Measurements from ENCODE around the gene IER3.

Gene IER3, protein sequence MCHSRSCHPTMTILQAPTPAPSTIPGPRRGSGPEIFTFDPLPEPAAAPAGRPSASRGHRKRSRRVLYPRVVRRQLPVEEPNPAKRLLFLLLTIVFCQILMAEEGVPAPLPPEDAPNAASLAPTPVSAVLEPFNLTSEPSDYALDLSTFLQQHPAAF

DNA sequence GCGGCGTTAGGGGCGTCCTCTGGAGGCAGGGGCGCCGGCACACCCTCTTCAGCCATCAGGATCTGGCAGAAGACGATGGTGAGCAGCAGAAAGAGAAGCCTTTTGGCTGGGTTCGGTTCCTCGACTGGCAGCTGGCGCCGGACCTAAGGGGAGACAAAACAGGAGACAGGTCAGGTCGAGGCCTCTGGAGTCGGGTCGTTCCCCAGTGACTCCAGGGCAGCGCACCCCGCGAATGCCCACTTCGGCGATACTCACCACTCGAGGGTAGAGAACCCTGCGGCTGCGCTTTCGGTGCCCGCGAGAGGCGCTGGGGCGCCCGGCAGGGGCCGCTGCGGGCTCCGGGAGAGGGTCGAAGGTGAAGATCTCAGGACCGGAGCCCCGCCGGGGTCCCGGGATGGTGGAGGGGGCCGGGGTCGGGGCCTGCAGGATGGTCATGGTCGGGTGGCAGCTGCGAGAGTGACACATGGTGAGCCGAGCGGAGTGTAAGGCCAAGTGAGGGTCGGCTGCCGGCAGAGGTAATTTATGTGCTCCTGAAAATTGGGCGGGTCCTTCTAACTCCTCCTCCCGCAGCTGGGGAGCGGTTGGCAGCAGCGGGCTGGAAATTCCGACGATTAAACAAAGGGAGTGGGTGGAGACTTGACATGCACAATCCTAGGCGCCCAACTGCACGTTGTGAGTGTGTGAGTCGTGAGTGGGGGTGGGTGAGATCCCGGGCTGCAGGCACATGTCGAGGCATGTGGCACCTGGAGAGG lies at the start of gene IER3:
TSS of gene IER3 (minus strand) at position 494 of the 752 bp plus-strand sequence. CDS start at position 465, 29 bp downstream.
- peak; percentile 50 for DNase-seq (ENCODE audit: low read depth)

DNA sequence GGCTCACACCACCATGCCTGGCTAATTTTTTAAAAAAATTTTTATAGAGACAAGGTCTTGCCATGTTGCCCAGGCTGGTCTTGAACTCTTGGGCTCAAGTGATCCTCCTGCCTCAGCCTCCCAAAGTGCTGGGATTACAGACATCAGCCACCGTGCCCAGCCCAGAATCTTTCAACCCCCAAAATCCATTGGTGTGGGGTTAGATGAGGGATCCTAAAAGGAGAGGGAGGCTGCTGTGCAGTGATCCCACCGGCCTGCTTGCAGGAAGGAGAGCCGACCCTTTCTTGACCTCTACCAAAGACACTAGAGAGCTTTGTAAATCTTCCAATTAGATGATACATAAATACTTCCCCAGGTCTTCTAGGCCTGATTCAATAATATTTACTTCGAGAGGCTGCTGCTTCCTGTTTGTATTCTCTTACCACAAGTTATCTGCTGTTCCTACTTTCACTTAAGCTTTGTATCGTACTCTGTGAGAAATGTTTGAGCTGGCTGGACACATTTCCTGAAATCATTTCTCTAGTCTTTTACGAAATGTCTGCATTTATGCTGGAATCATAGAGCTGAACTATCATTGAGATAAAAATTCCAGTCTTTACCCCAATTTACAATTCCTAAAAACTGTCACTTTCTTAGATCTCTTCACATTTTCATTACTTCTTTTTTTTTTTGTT lies 49.3 kb upstream of the IER3 start:
- no peak for DNase-seq (ENCODE audit: low read depth)

DNA sequence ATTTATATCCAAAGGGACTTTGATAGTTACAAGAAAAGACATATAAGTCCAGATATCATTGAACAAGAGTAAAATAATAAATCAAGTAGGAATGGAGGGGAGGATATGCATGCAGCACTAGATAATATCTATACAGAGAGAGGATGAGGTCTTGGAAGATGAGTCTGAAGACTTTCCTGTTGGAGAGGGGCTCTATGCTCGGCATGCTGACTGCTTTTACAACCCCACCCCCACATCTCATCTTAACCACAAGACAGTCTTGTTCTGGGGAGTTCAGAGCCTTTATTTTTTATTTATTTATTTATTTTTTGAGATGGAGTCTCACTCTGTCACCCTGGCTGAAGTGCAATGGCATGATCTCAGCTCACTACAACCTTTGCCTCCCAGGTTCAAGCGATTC lies 48.4 kb upstream of the IER3 start:
- DNase-seq (ENCODE audit: low read depth) = no peak

DNA sequence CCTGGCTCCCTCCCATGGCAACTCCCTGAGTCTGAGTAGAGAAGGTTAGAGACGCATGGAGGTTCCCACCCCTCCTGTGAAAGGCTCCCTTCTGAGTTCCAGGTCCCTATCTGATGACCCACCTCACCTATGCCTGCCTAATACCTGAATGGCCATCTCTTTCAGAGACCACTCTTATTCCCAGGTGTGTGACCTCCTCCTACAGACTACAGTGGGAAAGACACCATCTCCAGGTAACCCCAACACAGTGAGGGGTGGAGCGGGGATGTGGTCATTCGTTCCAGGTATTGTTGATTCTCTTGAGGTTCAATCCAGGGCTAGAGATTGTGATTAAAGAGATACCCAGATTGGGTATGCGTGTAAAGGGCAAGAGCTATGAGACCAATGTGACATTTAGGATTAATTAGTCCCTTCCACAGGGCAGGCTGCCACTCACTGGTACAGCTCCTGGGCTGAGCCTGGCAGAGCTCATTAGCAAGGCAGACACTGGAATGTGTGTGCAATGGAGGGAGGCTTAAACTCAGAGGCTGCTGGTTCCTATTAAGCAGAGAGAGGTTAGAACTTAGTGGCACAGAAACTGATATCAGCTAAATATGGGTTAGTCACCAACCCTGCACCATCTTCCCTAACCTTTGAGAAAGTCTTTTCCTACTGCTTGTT lies 46.5 kb upstream of the IER3 start:
- DNase-seq (ENCODE audit: low read depth) = no peak

DNA sequence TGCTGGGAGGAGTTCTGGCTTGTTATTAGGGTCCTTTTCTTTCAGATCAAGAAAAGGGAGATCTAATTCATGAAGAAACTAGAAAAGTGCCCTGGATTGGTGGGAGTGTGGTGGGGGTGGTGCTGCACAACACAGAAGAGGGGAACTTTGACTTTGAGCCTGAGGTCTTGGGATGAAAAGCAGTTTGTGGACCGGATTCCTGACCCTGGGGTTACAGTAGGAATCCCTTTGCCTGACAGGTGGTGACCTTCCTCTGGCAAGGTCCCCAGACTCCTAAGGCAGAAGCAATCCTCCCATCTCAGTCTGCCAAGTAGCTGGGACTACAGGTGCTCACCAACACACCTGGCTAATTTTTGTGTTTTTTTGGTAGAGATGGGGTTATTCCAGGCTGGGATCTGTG lies 45.3 kb upstream of the IER3 start:
- DNase-seq (ENCODE audit: low read depth) = no peak

DNA sequence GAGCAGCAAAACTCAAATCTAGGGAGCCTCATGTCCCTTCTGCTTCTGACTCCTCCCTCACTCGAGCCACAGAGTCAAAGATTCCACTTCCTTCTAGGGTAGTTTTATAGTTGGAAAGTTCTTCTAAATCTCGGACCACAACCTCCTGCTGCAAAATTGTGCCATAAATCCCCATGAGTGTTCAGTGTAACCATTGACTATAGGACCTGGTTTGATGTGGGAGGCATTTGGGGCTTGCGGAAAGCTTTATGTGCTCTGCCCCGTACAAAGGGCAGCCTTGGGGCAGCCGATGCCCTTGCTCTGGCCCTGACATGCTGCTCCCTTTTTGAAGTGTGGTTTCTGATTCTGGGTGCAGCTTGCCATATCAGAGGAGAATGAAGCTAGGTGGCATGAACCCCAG lies 43.6 kb upstream of the IER3 start:
- no peak for DNase-seq (ENCODE audit: low read depth)

DNA sequence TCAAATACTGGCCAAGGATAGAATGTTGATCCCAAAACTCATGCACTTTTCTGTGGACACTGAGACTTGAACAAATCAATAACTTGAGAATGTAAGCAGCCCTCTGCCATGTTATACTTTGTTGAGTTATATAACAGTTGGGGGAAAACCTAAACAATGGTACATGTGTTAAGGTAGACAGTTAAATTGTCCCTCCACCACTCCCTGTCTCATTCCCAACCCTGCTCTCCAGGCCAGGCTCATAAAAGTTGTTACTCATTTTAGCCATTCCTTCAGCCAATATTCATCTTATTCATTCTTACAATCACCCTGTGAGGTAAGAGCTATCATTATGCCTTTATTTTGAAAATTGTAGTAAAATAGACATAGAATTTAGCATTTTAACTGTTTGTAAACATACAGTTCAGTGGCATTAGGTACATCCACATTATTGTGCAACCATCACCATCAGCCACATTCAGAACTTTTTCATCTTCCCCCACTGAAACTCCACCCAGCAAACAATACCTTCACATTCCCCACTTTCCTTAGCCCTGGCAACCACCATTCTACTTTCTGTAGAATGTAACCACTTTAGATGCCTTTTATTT lies 38.2 kb upstream of the IER3 start:
- DNase-seq (ENCODE audit: low read depth) = no peak

DNA sequence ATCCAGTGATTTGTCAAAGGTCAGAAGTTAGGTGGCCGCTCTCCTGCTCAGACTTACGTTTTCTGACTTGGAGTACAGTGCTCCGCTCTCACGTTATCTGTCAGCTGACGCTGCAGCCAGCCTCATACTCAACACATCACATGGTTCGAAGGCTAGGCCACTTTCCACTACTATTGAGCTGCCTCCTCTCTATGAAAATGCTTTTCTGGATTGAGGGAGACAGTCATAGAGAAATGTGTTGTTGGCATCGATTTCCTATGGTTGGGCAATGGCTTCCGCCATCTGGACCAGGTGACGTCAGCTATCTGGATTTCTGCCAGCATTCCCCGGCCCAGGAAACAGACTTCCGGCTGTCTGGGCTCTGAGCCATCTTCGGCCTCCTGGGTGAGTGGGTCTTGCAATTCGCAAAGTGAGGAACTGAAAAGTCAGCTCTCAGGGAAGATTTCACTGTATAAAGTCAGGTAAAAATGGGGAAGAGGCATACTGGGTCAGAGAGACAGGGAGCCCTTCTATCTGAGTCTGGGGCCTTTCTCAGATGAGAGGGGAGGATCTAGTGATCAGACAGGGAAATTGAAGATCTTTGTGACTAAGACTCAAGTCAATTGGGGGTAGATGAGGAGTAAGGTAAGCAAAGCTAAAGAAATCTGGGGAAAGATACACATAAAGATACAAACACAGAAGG lies 37.5 kb upstream of the IER3 start:
- DNase-seq (ENCODE audit: low read depth) = no peak

DNA sequence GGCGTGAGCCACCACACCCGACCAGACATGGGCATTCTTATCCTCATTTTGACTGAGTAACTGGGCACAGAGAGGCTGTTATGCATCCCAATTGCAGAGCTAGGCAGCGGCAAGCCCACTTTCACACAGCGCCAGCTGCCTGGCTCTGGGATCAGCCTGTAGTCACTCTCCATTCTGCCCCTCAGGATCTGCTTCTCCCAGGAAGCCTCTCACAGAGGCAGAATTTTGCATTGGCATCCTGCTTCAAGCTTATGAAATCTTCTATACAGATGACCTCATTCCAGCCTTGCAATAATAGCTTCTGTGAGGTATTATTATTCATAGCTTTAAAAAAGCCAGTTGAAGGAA lies 37.0 kb upstream of the IER3 start:
- DNase-seq (ENCODE audit: low read depth) = no peak

DNA sequence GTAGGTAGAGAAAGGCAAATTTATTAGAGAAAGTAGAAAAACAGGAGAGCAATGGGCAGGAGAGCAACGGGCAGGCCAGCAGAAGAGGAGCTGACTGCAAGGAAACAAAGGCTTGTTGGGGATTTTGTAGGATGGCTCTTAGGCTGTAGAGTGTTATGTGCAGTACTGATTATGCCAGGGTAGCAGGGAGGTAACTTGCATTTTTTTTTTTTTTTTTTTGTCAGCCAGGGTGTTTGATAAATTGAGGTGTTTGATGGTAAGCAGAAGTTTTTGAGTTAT lies 36.2 kb upstream of the IER3 start:
- DNase-seq (ENCODE audit: low read depth) = no peak

DNA sequence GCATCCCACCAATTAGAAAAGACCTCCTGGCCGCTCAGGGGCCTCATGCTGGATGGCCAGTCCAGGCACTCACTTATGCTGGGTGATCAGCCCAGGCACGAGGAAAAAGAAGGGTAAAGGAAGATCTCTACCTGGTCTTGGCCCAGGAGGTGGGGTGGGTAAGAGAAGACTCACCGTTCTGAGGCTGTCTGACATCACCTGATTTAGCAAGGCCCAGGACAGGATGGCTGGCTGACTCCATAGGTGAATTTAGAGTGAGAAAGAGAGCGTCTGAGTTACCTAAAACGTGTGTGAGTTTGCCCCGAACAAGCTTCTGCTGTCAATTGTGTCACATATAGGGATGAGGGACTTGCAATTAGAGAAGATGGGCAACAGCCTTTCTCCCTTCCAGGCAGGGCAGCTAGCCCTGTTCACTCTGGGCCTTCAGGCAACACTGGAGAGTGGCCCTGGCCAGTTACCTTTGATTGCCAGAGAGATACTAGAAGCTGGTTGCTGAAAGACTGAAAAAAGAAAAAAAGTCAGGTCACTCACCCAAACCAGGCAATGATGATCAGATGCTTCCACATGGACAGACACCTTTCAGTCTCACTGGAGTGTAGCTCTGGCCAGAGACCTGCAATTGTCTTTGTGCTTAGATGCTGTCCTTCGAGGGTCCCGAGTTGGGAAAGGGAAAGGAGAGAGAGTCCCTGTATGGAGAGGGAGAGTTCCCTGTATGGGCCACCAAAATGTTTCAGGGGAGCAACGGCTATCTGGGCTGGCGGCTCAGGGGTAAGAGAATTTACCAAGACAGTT lies 35.7 kb upstream of the IER3 start:
- DNase-seq (ENCODE audit: low read depth) = no peak

DNA sequence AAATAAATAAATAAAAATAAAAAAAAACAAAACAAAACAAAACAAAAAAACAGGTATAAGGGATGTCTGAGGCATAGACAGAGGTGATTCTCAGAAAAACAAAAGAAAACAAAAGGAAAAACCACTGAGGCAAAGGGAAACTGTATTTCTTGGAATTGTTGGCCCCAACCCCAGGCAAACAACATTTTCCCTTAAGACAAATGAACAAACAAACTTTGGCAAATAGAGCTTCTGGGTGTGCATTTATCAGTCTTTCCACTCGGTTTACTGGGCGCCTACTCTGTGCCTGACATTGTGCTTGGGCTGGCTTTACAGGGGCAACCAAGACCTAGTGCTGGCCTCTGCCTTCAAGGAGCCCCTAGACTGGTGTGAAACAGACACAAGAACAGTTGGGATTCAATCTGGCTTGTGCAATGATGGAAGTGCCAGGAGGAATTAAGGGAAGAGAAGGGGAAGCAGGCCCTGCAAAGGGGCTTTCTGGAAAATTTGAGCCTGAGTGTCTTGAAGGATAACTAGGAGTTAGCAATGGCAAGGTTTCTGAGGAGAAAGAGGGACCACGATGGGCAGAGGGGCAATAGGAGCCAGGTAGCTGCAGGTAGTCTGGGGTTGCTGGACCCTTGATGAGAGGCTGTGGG lies 33.8 kb upstream of the IER3 start:
- no peak for DNase-seq (ENCODE audit: low read depth)

DNA sequence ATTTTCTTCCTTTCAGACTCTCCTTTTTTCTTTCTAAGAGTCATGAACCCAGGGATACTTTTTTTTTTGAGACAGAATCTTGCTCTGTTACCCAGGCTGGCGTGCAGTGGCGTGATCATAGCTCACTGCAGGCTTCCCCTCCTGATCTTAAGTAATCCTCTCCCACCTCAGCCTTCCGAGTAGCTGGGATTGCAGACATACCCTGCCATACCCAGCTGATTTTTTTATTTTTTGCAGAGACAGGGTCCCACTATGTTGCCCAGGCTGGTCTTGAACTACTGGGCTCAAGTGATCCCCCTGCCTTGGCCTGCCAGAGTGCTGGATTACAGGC lies 32.8 kb upstream of the IER3 start:
- no peak for DNase-seq (ENCODE audit: low read depth)

DNA sequence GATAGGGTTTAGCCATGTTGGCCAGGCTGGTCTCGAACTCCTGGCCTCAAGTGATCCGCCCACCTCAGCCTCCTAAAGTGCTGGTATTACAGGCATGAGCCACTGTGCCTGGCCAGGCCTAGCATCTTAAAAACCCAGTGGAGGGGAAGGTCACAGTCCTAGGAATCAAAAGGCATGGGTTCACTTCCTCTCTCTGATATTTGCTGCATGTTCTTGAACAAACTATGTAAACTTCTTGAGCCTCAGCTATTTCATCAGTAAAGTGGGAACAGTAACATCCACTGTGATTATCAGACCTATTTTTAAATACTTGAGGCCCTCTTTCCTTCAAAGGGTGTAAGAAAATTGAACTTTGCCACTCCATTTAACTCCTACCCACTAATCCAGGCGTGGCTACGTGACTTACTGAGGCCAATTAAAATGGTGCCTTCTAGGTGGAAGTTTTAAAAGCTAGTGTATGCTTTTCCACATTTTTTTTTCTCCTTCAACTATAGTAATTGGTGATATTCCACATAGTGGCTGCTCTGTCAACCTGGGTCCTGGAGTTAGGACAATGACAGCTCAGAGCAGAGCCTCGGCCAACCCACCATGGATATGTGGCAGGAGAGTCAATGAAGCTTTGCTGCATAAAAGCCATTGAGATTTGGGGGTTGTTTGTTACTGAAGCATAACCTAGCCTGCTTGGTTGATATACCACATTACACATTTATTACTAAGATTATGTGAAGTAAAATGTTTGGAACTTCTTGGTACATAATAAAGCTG lies 32.2 kb upstream of the IER3 start:
- no peak for DNase-seq (ENCODE audit: low read depth)

DNA sequence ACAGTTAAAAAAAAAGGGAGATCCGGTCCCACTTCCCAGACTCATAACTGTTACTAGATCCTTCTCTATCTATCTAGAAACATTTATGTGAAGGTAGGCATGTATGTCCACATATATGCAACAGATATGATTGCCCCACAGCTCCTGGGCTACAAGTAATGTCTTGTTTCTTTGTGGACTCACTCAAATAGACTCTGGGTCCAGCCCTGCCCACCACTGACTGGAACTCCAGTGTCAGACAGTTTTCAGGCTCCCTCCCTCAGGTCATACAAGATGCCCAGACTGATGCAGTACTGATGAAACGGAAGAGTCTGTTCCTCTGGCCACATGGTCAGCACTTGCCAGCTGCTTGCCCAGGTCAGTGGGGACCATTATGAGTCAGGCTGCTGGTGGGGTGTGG lies 30.8 kb upstream of the IER3 start:
- no peak for DNase-seq (ENCODE audit: low read depth)

DNA sequence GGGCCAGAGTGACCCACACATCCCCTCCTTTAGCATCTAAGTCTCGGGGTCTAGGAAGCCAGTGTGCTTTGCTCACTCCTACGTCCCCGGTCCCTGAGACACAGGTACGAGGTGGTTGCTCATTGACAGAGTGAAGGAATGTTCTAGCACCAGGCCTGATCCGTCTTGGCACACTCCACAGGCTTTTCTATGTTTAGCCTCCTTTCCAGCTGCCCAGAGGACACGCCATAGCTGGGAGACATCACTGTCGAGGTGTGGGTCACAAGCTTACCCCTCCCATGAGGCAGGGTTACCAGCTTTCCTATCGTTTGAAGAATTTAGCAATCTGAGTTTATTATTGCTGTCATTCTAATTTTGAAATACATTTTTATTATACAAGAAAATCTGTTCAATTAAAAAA lies 30.4 kb upstream of the IER3 start:
- DNase-seq (ENCODE audit: low read depth) = no peak

DNA sequence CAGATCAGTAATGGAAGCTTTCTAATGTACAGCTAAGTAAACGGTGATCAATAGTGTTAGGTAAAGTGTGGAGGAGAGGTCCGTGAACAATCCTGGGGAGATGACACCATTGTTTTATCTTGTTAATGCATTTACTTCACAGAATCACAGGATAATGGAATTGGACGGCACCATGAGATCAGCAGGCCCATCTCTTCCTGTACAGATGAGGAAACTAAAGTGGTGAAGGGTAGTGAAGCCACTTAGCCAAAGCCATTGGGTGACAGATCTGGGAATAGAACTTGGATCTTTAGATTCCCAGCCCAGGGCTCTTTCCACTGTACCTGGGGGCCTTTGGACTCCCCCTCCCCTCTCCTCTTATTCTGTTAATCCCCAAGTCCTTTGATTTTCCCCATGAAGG lies 26.2 kb upstream of the IER3 start:
- DNase-seq (ENCODE audit: low read depth) = no peak

DNA sequence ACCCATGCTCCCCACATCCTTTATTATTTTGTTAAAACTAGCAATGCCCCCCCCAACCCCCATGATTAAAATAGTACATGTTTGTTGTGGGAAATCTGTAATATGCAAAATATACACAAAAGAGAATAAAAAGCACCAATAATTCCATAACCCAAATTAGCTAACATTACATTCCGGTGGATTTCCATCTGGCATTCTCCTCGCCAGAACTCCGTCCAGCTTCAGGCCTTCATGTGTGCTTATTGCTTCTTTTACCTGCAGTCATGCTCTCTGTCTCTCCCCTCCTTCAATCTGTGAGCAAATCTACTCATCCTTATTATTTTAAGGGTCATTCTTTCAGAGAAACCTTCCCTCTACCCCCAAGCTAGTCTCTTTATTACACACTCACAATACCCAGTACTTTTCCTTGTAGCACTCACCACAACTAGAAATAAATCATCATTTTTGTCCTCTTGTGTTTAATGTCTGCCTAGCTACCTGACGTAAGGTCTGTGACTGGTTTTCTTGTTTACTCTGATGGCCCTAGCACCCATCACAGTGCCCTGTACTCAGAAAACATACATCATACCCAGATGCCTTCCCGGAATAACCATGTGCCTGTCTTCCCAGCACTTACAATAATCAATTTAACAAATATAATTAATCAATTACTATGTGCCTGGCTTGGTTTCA lies 25.6 kb upstream of the IER3 start:
- DNase-seq (ENCODE audit: low read depth) = no peak

DNA sequence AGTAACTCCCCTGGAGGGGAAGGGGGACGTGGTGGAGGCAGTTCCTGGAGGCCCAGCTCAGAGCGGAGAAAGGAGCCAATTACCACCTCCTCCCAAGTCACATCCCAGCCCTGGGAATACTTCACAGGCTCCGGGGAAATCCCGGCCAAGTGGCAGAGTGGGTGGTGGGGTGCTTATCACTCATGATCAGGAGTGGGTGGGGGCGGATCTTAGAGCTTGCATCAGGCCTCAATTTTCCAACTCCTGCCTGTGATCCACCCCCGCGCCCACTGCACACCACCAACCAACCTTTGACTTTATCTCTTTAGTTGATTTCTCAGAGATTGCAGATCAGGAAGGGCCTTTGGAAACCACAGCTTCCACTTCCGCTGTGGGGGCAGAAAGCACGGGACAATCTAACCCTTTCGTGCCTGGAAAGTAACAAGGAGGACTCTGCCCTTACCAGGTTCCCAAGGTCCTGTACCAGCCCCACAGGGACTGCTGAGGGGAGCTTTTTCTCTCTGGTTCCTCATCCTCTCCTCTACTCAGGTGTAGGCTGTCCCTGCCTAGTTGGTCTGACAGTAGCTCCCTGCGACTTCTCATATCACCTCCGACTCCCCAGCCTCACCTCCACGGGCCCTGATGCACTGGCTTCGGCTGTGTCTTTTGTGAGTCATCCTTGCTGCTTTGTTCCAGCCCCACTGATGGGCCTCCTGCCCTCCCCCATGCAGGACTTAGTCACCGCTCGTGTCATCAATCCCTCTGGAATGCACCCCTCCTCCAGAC lies 24.9 kb upstream of the IER3 start:
- peak; percentile 51 for DNase-seq (ENCODE audit: low read depth)
